HEK293 (cell line): Measurements from ENCODE around the gene ATF6.

ENCODE experiments used
- BCL11A ChIP-seq: fragments of 450-650 bp; formaldehyde crosslinking; IDR thresholded peaks from 2 replicates; pipeline ENCODE4 v1.5.1; 2016; ENCODE audit warnings: low read depth, missing biosample characterization, missing genetic modification characterization
- GLI4 ChIP-seq: fragments of 450-650 bp; formaldehyde crosslinking; IDR thresholded peaks from 2 replicates; pipeline ENCODE4 v1.5.1; 2016; ENCODE audit warnings: missing biosample characterization, missing genetic modification characterization
- HOXA7 ChIP-seq: sonication (generic); formaldehyde crosslinking; IDR thresholded peaks from 2 replicates; pipeline ENCODE4 v1.8.1; 2022; ENCODE audit warnings: missing genetic modification reagents, borderline replicate concordance
- KLF10 ChIP-seq: fragments of 450-650 bp; IDR thresholded peaks from 2 replicates; pipeline ENCODE4 v1.5.1; 2018; ENCODE audit warnings: missing biosample characterization, mild to moderate bottlenecking, missing genetic modification characterization
- MEIS1 ChIP-seq: sonication (generic); formaldehyde crosslinking; IDR thresholded peaks from 2 replicates; pipeline ENCODE4 v1.8.1; 2022; ENCODE audit warnings: missing genetic modification reagents, mild to moderate bottlenecking, borderline replicate concordance
- OSR2 ChIP-seq: fragments of 450-650 bp; formaldehyde crosslinking; IDR thresholded peaks from 2 replicates; pipeline ENCODE4 v1.5.1; 2016; ENCODE audit warnings: missing biosample characterization, missing genetic modification characterization
- OVOL3 ChIP-seq: fragments of 450-650 bp; formaldehyde crosslinking; IDR thresholded peaks from 2 replicates; pipeline ENCODE4 v1.5.1; 2016; ENCODE audit warnings: missing biosample characterization, missing genetic modification characterization
- SALL2 ChIP-seq: fragments of 450-650 bp; formaldehyde crosslinking; IDR thresholded peaks from 2 replicates; pipeline ENCODE4 v1.5.0; 2017; ENCODE audit warnings: missing biosample characterization, mild to moderate bottlenecking, missing genetic modification characterization, borderline replicate concordance
- SP3 ChIP-seq: fragments of 450-650 bp; formaldehyde crosslinking; IDR thresholded peaks from 2 replicates; pipeline ENCODE4 v1.5.1; 2016; ENCODE audit warnings: missing biosample characterization, missing genetic modification characterization
- TCF7L2 ChIP-seq: IDR thresholded peaks from 2 replicates; pipeline ENCODE4 v1.6.1; 2011; ENCODE audit warnings: low read depth, mild to moderate bottlenecking, inconsistent platforms, low read length, moderate library complexity, borderline replicate concordance
- WT1 ChIP-seq: fragments of 450-650 bp; formaldehyde crosslinking; IDR thresholded peaks from 2 replicates; pipeline ENCODE4 v1.5.1; 2016; ENCODE audit warnings: missing biosample characterization, missing genetic modification characterization
- YY1 ChIP-seq: fragments of 450-650 bp; formaldehyde crosslinking; IDR thresholded peaks from 2 replicates; pipeline ENCODE4 v1.5.1; 2018; ENCODE audit warnings: missing biosample characterization, missing genetic modification characterization
- YY2 ChIP-seq: fragments of 450-650 bp; formaldehyde crosslinking; IDR thresholded peaks from 2 replicates; pipeline ENCODE4 v1.5.1; 2016; ENCODE audit warnings: missing biosample characterization, missing genetic modification characterization
- ZIC2 ChIP-seq: fragments of 450-650 bp; formaldehyde crosslinking; IDR thresholded peaks from 2 replicates; pipeline ENCODE4 v1.5.1; 2016; ENCODE audit warnings: missing biosample characterization, missing genetic modification characterization
- ZNF10 ChIP-seq: fragments of 450-650 bp; formaldehyde crosslinking; IDR thresholded peaks from 2 replicates; pipeline ENCODE4 v1.5.1; 2017; ENCODE audit warnings: missing biosample characterization, missing genetic modification characterization
- ZNF221 ChIP-seq: fragments of 450-650 bp; formaldehyde crosslinking; IDR thresholded peaks from 2 replicates; pipeline ENCODE4 v1.5.1; 2017; ENCODE audit warnings: missing biosample characterization, missing genetic modification characterization, borderline replicate concordance
- ZNF311 ChIP-seq: fragments of 450-650 bp; formaldehyde crosslinking; IDR thresholded peaks from 2 replicates; pipeline ENCODE4 v1.5.1; 2017; ENCODE audit warnings: missing biosample characterization, missing genetic modification characterization, borderline replicate concordance
- ZNF433 ChIP-seq: fragments of 450-650 bp; formaldehyde crosslinking; IDR thresholded peaks from 2 replicates; pipeline ENCODE4 v1.5.1; 2016; ENCODE audit warnings: missing biosample characterization, missing genetic modification characterization, low read depth
- ZNF558 ChIP-seq: fragments of 450-650 bp; formaldehyde crosslinking; IDR thresholded peaks from 2 replicates; pipeline ENCODE4 v1.5.1; 2016; ENCODE audit warnings: missing biosample characterization, missing genetic modification characterization
- ZNF585B ChIP-seq: fragments of 450-650 bp; formaldehyde crosslinking; IDR thresholded peaks from 2 replicates; pipeline ENCODE4 v1.5.1; 2016; ENCODE audit warnings: missing biosample characterization, missing genetic modification characterization
- ZNF626 ChIP-seq: fragments of 450-650 bp; sonication (Bioruptor Pico); formaldehyde crosslinking; IDR thresholded peaks from 2 replicates; pipeline ENCODE4 v1.5.1; 2018; ENCODE audit warnings: missing biosample characterization, missing genetic modification characterization, inconsistent platforms
- ZNF670 ChIP-seq: fragments of 450-650 bp; formaldehyde crosslinking; IDR thresholded peaks from 2 replicates; pipeline ENCODE4 v1.5.1; 2016; ENCODE audit warnings: missing biosample characterization, missing genetic modification characterization, low read depth
- ZNF843 ChIP-seq: fragments of 450-650 bp; formaldehyde crosslinking; IDR thresholded peaks from 2 replicates; pipeline ENCODE4 v1.5.1; 2016; ENCODE audit warnings: missing biosample characterization, missing genetic modification characterization
- ZSCAN16 ChIP-seq: fragments of 450-650 bp; formaldehyde crosslinking; IDR thresholded peaks from 2 replicates; pipeline ENCODE4 v1.5.1; 2016; ENCODE audit warnings: missing biosample characterization, missing genetic modification characterization
- ZSCAN30 ChIP-seq: fragments of 450-650 bp; IDR thresholded peaks from 2 replicates; pipeline ENCODE4 v1.5.1; 2018; ENCODE audit warnings: missing biosample characterization, mild to moderate bottlenecking, missing genetic modification characterization, moderate library complexity
- TF ChIP-seq, protein P1 (sequence below): fragments of 450-650 bp; formaldehyde crosslinking; IDR thresholded peaks from 2 replicates; pipeline ENCODE4 v1.5.1; 2016; ENCODE audit warnings: missing biosample characterization, missing genetic modification characterization
- TF ChIP-seq, protein P2 (sequence below): fragments of 450-650 bp; formaldehyde crosslinking; IDR thresholded peaks from 2 replicates; pipeline ENCODE4 v1.5.1; 2016; ENCODE audit warnings: missing biosample characterization, missing genetic modification characterization
- TF ChIP-seq, protein P3 (sequence below): fragments of 450-650 bp; formaldehyde crosslinking; IDR thresholded peaks from 2 replicates; pipeline ENCODE4 v1.5.1; 2016; ENCODE audit warnings: missing biosample characterization, missing genetic modification characterization
- TF ChIP-seq, protein P4 (sequence below): fragments of 450-650 bp; formaldehyde crosslinking; IDR thresholded peaks from 2 replicates; pipeline ENCODE4 v1.5.1; 2016; ENCODE audit warnings: missing biosample characterization, missing genetic modification characterization
- TF ChIP-seq, protein P5 (sequence below): fragments of 450-650 bp; formaldehyde crosslinking; IDR thresholded peaks from 2 replicates; pipeline ENCODE4 v1.5.1; 2016; ENCODE audit warnings: missing biosample characterization, missing genetic modification characterization

ATF6 gene

DNA sequence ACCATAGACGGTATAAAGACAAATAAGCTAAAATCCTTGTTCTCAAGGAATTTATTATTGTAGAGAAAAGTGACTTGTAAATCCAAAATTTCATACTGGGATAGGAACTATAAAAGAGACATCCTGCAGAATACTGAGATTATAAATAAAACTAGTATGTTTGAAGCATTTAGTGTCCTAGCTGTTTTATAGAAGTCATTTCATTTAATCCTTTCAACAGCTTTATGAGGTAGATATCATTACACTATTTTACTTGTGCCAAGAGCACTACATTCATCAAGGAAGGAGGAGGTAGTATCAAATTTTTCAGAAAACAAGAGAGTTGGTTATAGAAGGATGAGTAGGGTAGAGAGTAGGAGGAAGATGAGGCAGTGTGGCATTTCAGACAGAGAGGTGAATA is 119.6 kb downstream of the ATF6 start (continued):
- TF ChIP-seq HOXA7 (no peak), ZNF585B (no peak), TCF7L2 (no peak), YY1 (no peak), OVOL3 (tag by site-specific recombination) (peak; percentile 70; the same call in 1 of the 2 replicates), ZNF311 (tag by site-specific recombination) (no peak), ZNF843 (tag by site-specific recombination) (peak; percentile 97), ZIC2 (tag by site-specific recombination) (peak; percentile 62), SALL2 (no peak), ZNF221 (tag by site-specific recombination) (no peak), BCL11A (tag by site-specific recombination) (peak; percentile 55), ZNF433 (no peak), WT1 (peak; percentile 32; the same call in 1 of the 2 replicates), ZSCAN16 (tag by site-specific recombination) (0 out of 2 replicates have a peak, but pooled peaks have one; percentile 28), YY2 (no peak), ZNF670 (tag by site-specific recombination) (no peak), SP3 (tag by site-specific recombination) (no peak), ZNF626 (tag by site-specific recombination) (no peak), KLF10 (tag by site-specific recombination) (no peak), ZNF10 (tag by site-specific recombination) (no peak), ZSCAN30 (tag by site-specific recombination) (peak; percentile 73), GLI4 (tag by site-specific recombination) (no peak), MEIS1 (CRISPR knock-in tag) (no peak), ZNF558 (tag by site-specific recombination) (no peak), OSR2 (tag by site-specific recombination) (peak; percentile 59; the same call in 1 of the 2 replicates)
- TF ChIP-seq, protein P1, sequence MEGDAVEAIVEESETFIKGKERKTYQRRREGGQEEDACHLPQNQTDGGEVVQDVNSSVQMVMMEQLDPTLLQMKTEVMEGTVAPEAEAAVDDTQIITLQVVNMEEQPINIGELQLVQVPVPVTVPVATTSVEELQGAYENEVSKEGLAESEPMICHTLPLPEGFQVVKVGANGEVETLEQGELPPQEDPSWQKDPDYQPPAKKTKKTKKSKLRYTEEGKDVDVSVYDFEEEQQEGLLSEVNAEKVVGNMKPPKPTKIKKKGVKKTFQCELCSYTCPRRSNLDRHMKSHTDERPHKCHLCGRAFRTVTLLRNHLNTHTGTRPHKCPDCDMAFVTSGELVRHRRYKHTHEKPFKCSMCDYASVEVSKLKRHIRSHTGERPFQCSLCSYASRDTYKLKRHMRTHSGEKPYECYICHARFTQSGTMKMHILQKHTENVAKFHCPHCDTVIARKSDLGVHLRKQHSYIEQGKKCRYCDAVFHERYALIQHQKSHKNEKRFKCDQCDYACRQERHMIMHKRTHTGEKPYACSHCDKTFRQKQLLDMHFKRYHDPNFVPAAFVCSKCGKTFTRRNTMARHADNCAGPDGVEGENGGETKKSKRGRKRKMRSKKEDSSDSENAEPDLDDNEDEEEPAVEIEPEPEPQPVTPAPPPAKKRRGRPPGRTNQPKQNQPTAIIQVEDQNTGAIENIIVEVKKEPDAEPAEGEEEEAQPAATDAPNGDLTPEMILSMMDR (tag by site-specific recombination), result no peak
- TF ChIP-seq, protein P2, sequence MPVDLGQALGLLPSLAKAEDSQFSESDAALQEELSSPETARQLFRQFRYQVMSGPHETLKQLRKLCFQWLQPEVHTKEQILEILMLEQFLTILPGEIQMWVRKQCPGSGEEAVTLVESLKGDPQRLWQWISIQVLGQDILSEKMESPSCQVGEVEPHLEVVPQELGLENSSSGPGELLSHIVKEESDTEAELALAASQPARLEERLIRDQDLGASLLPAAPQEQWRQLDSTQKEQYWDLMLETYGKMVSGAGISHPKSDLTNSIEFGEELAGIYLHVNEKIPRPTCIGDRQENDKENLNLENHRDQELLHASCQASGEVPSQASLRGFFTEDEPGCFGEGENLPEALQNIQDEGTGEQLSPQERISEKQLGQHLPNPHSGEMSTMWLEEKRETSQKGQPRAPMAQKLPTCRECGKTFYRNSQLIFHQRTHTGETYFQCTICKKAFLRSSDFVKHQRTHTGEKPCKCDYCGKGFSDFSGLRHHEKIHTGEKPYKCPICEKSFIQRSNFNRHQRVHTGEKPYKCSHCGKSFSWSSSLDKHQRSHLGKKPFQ (tag by site-specific recombination), result peak; percentile 80
- TF ChIP-seq, protein P3, sequence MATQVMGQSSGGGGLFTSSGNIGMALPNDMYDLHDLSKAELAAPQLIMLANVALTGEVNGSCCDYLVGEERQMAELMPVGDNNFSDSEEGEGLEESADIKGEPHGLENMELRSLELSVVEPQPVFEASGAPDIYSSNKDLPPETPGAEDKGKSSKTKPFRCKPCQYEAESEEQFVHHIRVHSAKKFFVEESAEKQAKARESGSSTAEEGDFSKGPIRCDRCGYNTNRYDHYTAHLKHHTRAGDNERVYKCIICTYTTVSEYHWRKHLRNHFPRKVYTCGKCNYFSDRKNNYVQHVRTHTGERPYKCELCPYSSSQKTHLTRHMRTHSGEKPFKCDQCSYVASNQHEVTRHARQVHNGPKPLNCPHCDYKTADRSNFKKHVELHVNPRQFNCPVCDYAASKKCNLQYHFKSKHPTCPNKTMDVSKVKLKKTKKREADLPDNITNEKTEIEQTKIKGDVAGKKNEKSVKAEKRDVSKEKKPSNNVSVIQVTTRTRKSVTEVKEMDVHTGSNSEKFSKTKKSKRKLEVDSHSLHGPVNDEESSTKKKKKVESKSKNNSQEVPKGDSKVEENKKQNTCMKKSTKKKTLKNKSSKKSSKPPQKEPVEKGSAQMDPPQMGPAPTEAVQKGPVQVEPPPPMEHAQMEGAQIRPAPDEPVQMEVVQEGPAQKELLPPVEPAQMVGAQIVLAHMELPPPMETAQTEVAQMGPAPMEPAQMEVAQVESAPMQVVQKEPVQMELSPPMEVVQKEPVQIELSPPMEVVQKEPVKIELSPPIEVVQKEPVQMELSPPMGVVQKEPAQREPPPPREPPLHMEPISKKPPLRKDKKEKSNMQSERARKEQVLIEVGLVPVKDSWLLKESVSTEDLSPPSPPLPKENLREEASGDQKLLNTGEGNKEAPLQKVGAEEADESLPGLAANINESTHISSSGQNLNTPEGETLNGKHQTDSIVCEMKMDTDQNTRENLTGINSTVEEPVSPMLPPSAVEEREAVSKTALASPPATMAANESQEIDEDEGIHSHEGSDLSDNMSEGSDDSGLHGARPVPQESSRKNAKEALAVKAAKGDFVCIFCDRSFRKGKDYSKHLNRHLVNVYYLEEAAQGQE (tag by site-specific recombination), result no peak
- TF ChIP-seq, protein P4, sequence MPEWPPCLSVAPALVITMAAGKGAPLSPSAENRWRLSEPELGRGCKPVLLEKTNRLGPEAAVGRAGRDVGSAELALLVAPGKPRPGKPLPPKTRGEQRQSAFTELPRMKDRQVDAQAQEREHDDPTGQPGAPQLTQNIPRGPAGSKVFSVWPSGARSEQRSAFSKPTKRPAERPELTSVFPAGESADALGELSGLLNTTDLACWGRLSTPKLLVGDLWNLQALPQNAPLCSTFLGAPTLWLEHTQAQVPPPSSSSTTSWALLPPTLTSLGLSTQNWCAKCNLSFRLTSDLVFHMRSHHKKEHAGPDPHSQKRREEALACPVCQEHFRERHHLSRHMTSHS (tag by site-specific recombination), result no peak
- TF ChIP-seq, protein P5, sequence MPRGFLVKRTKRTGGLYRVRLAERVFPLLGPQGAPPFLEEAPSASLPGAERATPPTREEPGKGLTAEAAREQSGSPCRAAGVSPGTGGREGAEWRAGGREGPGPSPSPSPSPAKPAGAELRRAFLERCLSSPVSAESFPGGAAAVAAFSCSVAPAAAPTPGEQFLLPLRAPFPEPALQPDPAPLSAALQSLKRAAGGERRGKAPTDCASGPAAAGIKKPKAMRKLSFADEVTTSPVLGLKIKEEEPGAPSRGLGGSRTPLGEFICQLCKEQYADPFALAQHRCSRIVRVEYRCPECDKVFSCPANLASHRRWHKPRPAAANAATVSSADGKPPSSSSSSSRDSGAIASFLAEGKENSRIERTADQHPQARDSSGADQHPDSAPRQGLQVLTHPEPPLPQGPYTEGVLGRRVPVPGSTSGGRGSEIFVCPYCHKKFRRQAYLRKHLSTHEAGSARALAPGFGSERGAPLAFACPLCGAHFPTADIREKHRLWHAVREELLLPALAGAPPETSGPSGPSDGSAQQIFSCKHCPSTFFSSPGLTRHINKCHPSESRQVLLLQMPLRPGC (tag by site-specific recombination), result no peak
